Measurements from ENCODE around the gene CTRL.
"Not testable (repeated sequence)": the region's sequence is repeated elsewhere in the genome, so short reads cannot be mapped to it uniquely, and the experiment has no call there.

Gene CTRL

DNA sequence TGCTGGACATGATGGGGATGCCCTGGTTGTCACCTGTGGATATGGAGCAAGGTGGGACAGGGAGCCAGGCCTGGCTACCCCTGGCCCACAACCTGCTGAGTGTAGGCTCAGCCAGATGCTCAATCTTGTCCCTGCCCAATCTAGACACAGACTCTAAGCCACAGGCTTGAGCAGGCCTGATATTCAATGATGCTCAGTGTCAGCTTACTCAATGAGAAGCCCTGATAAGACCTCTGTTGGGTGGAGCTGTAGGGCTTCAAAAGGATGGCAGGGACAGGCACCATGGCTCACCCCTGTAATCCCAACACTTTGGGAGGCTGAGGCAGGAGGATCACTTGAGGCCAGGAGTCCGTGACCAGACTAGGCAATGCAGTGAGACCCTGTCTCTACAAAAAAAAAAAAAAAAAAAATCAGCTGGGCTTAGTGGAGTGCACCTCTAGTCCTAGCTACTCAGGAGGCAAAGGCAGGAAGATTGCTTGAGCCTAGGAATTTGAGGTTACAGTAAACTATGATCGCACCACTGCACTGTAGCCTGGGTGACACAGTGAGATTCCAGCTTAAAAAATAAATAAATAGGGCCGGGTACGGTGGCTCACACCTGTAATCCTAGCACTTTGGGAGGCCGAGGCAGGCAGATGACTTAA lies 8.9 kb upstream of the CTRL start:
- DNase-seq, result no peak

DNA sequence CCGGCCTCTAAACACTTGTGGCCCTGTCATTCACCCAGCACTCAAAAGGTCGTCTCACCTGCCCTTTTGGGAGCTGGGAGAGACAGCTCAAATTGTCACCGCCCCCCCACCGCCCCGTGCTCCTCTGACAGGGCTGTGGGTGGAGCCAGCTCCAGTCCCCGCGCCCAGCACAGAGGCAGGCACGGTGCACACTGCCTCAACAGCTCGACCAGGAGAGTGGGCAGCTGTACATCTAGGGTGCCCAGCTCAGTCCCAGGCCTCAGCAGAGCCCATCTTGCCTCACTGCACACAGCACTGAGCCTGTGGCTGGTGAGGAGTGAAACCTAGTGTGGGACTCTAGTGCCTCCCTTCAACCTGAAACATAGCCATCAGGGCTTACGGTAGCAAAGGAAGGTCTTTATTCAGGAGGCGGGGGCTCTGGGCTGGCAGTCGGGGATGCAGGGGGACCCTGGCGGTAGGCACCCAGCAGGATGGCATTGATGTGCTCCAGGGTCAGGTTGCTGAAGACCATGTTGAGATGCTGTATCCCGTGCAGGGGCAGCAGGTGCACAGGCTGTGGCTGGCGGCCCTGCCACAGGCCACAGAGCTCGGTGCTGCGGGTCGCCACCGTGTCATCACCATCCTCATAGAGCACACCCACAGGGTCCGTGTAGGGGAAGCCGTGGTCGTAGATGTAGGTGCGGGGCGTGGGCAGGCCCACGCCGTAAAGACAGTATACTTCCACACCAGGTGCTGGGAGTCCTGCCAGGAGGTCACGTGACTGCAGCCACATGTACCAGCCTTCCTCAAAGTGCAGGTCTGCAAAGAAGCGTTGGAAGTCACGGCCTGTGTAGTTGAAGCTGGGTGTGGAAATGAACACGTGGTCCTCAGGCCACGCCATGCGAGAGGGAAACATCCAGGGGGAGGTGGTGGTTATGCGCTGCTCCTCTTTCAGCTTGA lies 8.1 kb upstream of the CTRL start:
- DNase-seq, result peak; percentile 29

DNA sequence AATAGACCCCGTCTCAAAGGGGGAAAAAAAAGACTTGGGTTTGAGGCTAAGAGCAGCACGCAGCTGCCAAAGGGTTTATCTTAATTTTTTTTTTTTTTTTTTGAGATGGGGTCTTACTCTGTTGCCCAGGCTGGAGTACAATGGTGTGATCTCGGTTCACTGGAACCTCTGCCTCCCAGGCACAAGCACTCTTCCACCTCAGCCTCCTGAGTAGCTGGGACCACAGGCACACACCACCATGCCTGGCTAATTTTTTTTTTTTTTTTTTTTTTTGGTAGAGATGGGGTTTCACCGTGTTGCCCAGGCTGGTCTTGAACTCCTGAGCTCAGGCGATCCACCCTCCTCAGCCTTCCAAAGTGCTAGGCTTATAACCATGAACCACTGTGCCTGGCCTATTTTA lies 6.1 kb upstream of the CTRL start:
- DNase-seq, result not testable (repeated sequence)

DNA sequence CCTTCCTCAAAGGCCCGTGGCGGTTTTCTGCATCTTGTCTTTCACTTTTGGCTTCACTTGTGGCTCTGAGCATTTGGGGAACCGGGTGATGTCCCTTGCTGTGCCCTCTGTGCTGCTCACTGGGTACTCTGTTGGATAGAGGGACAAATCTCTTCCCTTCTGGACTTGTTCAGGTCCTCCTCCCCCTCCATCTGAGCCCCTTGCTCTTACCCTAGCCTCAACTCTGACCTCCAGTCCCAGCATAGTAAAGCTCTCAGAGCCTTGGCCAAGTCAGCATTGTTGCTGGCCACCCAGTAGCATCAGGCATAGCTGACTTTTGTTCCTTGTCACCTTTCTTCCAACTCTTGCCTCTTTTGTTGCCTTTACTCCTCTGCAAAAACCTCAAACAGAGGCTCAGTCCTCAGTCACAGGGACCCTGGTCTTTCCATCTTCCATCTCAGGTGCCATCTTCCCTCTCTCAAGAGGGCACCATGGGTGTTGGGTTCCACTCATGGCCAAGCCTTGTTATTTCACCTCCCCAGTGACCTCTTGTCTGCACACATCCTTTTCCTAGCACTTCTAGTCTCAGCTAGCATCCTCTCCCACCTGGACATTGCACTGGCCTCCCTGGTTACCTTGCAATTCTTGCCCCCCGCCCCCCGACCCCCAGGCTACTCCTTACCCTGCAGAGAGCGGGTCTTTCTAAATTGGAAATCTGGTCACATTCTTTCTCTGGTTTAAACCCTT lies 5.4 kb upstream of the CTRL start:
- DNase-seq, result peak; percentile 84

DNA sequence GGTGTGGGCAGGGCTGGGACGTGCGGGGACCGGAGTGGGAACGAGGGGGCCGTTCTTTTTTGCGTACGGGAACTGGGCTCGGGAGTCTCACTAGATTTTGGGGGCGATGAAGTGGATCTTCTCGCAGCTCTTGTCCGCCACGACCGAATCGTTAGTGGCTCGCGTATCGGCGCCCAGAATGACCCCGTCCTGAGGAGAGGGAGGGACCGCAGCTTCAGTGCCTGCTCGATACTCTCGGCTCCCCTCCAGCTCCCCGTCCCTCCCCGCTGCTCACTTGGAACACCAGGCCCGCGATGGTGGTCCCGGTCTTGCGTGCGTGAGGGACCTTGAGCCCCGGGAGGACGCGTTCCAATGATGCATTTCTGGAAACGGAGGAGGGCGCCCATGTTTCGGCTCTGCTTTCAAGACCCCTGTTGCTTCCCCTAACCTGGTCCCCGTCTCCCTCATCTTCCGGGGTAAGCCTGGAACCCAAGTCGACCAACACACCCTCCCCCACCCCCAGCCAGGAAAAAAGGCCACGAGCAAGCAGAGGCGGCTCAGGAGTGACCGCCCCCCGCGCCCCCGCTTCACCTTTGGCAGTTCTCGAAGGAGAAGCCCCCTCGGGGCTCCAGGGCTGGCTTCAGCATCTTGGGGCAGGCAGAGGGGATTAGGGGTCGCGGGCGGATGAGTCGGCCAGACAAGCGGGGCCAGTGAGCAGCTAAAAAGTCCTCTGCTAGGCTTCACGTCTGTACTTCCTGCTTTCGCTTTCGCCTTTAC lies 4.6 kb upstream of the CTRL start, which contains the start of gene PSMB10:
PSMB10 (minus strand) TSS at position 727 of the 756 bp plus-strand sequence; CDS start at position 626, 101 bp downstream.
- no peak for DNase-seq

DNA sequence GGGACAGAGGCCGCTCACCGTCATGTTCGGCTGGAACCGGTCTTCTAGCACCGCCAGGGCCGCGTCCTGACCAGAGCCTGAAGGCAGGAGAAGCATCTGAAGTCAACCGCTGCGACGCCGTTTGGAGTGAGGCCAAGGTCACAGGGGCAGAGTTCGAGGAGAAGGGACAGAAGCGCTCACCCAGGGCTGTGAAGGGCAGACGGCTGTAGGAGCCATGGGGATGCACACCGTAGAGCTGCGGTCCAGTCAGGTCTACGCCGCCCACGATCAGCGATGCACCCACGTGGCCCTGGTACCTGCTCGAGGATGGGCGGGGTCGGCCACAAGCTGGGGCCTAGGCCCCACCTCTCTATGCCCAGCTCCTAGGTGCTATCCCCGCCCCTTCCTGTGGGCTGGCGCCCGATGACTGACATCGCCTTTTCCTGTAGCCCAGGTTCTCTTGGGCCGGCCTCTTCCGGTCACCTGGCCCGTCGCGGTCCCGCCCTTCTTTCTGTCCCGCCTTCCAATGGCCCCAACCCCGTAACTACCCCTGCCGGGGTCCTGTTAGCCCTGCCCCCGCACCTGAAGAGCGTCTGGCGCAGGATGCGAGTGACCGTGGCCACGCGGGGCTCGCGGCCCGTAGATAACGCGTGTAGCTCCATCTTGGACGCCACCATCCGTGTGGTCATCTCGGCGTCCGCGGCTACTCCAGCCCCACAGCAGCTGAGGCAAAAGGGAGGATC lies 3.9 kb upstream of the CTRL start:
- peak; percentile 98 for DNase-seq

DNA sequence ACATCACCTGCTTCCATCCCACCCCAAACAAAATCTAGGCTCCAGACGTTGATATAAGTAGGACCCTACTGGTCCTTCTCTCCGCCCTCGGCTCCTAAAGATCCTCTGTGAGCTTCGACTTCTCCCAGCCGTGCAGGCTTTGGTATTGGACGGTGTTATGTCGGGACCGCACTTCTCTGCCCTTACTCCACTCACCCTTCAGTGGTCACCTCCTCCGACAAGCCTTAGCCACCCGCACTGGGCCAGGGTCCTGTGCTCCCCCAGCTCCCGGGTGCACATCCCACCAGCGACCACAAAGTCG lies 3.4 kb upstream of the CTRL start:
- no peak for DNase-seq

DNA sequence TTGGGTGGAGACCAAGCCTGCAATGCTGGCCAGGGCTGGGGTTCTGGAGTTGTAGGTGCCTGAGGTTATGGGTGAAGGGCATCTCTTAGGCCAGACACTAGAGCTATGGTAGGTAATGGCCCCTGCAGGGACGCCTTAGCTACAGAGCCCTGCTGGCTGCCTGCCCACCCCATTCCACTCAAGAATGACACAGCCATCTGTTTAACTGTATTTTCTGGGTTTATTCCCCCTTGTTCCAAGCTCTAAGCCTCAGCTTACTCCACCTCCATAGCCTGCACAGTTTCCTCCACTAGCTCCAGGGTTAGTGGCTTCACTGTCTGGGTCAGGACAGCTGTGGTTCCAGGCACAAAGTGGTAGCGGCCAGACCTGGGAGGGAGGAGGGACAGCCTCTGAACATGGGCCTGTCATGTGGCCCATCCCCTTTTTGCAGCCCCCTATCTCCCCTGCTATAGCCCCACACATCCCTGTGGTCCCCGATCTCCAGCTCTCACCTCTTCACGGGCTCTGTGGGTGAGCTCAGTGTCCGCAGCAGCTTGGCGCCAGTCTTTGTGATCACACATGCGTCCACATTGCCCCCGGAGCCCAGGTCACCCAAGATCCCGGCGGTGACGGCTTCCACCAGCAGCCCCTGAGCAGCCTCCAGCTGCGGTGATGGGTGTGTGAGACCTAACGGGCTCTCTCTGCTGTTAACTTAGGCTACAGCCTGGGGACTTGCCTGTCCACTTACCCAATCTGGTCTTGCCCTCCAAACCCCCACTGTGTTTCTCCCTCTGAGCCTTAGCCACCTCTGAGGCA lies 2.8 kb upstream of the CTRL start:
- DNase-seq, result no peak

DNA sequence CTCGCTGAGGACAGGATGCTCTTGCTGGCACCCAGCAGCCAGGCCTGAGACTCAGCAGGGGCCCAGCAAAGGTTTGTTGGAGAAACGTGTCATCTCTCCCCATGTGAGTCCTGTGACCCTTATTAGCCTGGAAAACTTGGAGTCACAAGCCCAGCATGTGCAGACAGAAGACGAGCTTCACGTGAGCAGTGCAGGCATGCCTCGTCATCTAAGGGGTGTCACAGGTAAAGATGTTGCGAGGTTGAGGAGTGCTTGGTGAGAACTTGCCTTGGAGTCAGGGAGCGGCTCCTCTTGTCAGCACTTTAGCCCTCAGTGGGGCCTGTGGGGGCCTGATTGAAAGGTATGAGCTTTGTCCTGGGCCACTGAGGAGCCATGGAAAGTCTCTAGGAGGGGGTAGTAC lies 2.1 kb upstream of the CTRL start:
- no peak for DNase-seq

DNA sequence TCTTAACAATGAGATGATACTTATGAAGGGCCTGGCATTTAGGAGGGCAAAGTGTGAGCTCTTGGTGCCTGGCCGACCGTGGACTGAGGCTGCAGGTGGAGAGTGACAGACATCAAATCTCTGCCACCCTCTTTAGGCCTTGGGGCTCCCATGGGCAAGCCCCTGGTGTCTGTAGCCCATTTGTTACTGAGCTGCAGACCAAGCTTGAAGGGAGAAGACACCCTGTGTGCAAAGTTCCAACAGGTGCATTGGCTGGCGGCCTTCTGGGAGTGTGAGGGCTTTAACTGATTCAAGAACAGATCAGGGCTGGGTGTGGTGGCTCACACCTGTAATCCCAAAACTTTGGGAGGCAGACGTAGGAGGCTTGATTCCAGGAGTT lies 789 bp upstream of the CTRL start:
- no peak for DNase-seq

DNA sequence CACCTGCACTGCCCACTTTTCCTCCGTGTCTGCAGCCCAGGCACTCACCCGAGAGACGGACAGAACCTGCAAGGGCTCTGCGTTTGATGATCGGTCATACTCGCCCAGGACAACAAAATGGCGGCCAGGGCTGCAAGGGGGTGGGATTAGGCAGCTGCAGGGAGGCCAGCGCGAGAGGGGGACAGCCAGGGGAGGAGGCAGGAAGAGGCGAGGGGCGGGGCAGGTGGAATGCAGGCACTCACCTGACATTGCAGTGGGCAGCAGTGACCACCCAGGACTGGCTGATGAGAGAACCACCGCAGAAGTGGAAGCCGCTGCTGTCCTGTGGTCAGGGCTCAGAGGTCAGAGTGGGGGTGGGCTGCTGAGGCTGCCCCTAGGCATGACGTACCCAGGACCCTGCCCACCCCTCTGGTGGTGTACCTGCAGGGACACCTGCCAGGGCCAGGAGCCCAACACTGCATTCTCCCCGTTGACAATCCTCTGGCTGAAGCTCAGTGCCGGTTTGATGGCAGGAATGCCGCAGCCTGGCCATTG lies 917 bp downstream of the CTRL start:
- no peak for DNase-seq

DNA sequence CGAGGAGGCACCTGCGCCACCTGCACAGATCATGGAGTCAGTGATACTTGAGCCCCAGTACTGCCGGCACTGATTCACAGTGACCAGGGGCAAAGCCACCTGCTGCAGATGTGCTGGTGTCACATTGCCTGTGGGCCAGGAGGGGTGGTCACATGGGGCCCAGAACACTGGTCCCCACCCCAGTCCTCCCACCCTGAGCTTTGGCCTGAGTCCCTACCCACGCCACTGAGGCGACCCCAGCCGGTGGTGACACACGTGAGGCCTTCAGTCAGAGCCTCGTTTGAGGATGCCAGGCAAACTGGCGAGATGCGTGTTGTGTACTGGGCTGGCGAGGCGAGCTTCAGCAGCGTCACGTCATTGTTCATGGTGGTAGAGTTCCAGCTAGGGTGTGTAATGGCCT lies 1.5 kb downstream of the CTRL start:
- DNase-seq, result no peak

DNA sequence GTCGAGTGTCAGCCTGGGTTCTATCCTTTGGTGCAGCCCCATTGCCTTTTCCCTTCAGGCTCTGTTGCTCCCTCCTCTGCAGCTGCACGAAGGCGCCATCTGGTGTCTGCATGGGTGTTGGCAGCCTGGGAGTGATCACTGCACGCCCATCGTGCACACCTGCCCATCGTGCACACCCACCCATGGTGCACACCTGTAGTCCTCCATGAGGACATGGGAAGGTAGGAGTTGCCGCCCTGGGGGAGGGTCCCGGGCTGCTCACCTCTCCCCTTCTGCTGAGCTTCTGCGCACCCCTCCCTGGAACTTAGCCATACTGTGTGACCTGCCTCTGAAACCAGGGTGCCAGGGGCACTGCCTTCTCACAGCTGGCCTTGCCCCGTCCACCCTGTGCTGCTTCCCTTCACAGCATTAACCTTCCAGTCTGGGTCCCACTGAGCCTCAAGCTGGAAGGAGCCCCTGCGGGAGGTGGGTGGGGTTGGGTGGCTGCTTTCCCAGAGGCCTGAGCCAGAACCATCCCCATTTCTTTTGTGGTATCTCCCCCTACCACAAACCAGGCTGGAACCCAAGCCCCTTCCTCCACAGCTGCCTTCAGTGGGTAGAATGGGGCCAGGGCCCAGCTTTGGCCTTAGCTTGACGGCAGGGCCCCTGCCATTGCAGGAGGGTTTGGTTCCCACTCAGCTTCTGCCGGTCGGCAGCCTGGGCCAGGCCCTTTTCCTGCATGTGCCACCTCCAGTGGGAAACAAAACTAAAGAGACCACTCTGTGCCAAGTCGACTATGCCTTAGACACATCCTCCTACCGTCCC lies 2.9 kb downstream of the CTRL start:
- DNase-seq, result peak; percentile 79

DNA sequence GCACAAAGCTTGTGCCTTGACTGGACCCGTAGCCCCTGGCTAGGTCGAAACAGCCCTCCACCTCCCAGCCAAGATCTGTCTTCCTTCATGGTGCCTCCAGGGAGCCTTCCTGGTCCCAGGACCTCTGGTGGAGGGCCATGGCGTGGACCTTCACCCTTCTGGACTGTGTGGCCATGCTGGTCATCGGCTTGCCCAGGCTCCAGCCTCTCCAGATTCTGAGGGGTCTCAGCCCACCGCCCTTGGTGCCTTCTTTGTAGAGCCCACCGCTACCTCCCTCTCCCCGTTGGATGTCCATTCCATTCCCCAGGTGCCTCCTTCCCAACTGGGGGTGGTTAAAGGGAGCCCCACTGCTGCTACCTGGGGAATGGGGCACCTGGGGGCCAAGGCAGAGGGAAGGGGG lies 3.5 kb downstream of the CTRL start:
- DNase-seq, result no peak

DNA sequence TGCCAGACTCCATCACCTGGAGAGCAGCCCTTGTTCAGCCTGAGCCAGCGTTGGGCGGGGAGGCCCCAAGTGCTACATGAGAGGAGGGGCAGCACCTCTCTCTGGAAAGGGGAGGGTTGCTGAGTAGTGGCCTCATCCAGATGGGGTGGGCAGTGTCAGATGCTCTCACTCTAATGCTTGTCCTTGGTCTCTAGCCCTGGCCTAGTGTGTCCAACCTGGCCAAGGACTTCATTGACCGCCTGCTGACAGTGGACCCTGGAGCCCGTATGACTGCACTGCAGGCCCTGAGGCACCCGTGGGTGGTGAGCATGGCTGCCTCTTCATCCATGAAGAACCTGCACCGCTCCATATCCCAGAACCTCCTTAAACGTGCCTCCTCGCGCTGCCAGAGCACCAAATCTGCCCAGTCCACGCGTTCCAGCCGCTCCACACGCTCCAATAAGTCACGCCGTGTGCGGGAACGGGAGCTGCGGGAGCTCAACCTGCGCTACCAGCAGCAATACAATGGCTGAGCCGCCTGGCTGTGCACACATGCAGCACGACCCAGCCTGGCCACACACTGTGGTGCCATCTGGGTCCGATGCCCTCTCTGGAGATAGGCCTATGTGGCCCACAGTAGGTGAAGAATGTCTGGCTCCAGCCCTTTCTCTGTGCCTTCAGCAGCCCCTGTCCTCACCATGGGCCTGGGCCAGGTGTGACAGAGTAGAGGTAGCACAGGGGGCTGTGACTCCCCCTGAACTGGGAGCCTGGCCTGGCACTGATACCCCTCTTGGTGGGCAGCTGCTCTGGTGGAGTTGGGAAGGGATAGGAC lies 4.3 kb downstream of the CTRL start:
- DNase-seq, result no peak

DNA sequence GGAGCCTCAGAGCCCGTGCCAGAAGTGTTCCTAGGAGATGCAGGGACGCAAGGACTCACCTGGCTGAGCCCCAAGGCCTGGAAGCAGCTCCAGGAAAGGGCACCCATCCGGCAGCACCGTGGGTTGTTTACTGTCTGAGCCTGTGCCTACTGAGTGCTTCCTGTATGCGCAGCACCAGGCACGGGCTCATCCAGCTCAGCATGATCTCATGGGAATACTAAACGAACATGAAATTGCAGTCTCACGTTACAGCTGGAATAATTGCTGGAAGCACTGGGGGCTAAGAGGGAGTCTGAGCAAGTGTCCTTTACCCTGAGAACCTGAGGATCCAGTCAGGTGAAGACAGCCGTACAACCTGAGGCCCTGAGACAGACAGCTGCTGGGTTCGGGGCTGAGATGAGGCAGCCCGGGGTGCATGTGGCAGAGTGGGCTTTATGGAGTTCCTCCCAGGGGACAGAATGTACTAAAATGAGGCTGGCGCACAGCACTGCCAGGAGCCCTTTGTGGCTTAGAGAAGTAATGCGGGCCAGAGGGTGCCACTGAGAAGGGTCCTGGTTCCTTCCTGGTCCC lies 5.4 kb downstream of the CTRL start:
- no peak for DNase-seq

DNA sequence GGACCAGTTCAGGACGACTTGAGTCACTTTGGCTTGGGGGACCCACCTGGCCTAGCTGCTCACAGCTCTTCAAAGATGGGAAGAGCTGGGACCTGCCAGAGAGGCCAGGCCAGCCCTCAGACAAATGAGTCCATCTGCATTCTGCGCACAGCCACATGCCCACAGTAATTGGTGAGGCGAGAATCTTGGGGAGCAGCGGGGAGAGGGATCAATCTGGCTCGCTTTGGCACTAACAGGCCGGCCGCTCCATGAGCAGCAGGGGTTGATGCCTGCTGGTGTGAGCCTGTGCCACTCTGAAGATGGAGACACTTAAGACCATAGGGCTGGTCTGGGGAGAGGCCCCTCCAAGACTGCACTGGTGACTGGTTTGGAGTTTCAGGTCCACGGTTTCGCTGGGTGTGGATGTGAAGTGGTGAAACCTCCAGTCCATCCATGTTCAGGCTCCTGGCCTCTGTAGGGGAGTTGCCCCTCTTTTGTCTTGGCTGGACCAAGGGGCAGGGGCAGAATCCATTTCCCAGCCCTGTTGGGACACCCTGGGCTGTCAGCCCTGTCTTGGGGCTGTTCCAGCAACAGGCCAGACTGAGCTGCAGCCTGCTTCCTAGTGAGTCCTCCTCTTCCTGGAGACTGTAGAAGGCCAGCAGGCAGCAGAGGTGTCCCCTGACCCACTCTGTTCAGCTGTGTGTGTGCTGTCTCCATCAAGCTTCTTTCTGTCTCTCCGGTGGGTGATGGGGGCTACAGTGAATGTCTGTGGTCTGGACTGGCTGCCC lies 7.3 kb downstream of the CTRL start:
- no peak for DNase-seq

DNA sequence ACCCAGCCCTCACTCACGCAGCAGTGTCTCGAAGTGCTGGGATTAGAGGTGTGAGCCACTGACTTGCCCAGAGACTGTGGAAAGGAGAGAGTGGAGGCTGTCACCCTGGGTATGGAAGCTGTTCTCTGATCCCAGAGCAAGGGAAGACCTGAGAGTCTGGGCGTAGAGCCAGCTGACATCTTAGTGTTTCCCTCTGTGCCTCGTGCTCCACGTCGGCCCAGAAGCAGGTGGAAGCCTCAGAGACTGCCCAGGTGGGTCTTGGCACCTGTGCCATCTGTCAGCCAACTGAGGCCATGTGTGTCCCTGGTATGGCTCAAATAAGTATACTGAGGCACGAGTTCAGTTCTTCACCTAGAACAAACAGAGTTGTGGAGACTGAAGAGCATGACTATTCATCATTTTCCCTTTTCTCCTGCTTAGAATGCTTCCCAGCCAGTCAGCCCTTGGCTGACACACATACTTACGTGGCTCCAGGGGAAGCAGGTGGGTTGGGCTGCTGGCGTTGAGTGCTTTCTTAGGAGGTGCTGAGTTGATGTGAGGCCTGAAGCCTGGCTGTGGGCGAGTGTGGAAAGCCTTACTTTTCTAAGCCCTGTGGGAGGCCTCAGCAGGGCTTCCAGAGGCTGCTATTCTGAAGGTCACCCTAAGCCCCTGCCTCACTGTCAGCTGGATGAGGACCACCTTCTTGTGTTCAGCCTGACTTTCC lies 8.1 kb downstream of the CTRL start:
- no peak for DNase-seq
